DMS153 treated with DMSO at 0.1 percent for 48 hours (cell line): Measurements from ENCODE around the gene DIS3L2.
"Not testable (repeated sequence)": the region's sequence is repeated elsewhere in the genome, so short reads cannot be mapped to it uniquely, and the experiment has no call there.

Experiments
- DNase-seq: peaks from one replicate; lab custom pipeline; 2025; ENCODE audit not compliant: unreplicated experiment; lab: John Stamatoyannopoulos, UW

DIS3L2 gene

DNA sequence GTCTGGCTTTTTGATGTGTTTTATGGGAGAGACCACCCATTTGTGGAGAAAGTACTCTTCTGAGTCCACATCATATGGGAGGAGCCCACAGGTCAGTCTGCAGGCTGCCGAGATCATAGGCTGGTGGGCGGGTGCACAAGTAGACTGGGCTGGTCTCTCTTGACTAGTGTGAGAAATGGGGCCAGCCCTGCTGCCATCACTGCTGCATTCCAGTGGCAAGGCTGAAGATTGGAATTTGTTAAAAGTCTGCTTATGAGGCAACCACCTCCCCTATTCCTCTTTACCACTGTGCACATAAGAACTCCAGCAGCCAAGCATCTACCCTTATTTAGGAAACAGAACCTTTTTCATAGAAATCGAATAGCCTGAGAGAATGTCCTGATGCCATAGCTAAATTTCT is 200.7 kb downstream of the DIS3L2 start:
- no peak for DNase-seq

DNA sequence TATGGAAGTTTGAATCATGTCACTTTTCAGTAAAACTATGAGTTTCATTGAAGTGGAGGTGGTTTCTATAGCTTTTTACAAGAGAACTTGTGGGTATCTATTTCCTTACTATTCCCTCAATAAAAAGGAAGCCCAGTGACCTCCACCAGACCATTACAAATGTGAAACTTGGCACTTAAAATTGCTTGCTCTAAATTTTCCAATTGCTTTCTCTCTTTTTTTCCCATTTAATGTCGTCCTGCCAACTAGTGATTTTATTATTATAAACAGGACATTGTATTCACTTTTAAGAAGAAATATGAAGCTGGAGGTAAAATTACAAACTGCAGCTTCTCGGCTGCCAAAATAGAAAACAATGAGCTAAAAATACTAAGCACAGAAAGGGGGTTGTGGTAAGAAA is 208.9 kb downstream of the DIS3L2 start:
- DNase-seq, result no peak

DNA sequence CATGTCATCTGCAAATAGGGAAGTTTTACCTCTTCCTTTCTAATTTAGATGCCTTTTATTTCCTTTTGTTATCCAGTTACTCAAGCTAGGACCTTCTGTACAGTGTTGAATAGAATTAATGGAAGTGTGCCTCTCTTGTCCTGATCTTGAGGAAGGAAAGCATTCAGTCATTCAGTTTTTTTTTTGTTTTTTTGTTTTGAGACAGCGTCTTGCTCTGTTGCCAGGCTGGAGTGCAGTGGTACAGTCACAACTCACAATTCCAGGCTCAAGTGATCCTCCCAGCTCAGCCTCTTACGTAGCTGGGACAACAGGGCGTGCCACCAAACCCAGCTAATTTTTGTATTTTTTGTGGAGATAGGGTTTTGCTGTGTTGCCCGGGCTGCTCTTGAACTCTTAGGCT is 213.1 kb downstream of the DIS3L2 start:
- no peak for DNase-seq

DNA sequence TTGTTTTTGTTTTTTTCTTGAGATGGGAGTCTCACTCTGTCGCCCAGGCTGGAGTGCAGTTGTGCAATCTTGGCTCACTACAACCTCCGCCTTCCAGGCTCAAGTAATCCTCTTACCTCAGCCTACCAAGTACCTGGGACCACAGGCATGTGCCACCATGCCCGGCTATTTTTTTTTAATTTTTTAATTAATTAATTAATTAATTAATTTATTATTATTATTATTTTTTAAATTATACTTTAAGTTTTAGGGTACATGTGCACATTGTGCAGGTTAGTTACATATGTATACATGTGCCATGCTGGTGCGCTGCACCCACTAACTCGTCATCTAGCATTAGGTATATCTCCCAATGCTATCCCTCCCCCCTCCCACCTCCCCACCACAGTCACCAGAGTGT is 215.1 kb downstream of the DIS3L2 start:
- not testable (repeated sequence) for DNase-seq

DNA sequence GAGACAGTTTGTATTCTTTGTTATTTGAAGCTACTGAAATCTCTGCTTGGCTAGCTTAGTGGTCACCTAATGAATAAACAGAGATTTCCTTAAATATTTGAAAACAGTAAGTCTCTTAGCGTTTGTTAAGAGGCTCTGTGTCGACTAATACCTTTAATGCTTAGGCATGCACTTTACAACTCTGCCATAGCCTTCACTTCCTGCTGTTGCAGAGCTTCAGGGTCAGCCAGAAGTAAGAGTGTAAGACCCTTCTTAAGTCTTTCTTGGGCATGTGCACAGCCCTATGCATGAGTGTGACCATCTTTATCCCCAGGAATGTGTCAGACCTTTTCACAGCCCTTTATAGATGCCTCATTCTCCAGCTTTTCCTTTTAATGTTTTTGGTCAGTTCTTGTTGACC is 221.8 kb downstream of the DIS3L2 start:
- DNase-seq, result no peak

DNA sequence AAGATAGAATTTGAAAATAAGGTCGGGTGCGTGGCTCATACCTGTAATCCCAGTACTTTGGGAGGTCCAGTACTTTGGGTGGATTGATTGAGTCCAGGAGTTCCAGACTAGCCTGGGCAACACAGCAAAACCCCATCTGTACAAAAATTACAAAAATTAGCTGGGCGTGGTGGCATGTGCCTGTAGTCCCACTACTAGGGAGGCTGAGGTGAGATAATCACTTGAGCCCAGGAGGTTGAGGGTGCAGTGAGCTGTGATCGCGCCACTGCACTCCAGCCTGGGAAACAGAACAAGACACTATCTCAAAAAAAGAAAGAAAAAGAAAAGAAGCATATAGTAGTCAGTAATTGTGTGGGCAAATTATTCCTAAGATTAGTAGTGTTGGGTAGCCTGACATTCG is 222.8 kb downstream of the DIS3L2 start:
- no peak for DNase-seq

DNA sequence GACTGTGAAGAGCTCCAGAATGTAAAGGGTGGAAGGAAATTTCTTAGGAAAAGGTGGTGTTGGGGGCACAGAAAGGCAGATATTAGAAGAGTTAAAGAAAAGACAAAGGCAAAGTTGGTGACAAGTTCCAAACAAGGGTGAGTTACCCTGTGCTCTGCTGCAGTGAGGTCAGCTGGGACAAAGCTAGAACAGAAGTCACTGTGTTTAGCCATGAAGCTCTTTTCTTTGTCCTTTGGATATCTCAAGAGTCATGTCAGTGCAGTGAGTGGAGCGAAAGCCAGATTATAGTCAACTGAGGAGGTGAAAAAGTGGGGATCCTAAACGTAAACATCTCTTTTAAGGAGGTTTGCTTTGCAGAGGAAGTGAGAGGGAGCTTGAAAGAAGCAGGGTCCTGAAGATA is 229.3 kb downstream of the DIS3L2 start:
- DNase-seq, result no peak

DNA sequence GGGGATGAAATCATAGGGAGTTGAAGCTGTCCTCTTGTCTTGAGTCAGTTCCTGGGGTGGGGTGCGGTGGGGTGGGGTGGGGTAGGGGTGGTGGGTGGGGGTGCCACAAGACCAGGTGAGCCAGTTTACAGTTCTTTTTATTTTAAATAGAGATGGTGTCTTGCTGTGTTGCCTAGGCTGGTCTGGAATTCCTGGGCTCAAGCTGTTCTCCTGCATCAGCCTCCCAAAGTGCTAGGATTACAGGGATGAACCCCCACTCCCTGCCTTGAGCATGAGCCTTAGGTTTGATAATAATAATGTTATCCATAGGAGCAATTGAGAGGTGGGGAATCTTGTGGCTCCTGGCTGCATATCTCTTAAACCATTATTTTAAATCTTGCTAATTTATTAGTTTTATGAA is 234.0 kb downstream of the DIS3L2 start:
- DNase-seq, result no peak

DNA sequence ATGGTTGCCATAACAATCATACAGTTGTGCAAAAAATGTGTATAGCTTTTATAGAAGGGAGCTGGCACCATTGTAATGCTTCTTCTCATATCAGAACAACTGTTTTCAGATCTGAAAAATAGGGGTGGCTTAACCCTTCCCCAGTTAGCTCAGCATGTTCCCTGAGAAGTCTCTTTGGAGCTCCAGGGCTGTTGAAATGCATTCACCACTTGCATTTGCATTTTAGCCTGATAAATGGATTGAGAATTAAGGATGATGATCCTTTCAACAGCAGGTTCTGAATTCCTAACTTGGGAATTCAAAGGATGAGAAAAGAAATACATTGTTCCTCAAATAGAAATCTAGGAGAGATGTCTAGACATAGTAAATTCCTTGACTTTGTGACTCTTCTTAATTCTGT is 235.3 kb downstream of the DIS3L2 start:
- DNase-seq, result no peak

DNA sequence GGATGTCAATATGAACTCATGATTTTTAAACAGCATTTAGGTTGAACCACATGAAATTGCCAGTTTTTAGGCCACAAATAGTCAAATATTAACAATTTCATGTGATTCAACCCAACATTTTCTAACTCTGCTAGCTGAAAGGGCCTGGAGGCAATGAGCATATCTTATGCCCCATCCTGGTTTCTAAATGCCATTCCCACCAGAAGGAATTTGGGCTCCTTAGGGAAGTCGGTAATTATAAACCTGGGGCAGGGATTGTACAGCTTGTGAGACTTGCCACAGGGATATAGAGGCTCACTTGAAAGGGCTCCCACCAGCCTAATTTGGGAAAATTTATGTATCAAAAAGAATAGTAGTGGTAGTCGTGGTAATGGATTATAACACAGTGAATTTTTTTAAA is 238.7 kb downstream of the DIS3L2 start:
- DNase-seq, result no peak

DNA sequence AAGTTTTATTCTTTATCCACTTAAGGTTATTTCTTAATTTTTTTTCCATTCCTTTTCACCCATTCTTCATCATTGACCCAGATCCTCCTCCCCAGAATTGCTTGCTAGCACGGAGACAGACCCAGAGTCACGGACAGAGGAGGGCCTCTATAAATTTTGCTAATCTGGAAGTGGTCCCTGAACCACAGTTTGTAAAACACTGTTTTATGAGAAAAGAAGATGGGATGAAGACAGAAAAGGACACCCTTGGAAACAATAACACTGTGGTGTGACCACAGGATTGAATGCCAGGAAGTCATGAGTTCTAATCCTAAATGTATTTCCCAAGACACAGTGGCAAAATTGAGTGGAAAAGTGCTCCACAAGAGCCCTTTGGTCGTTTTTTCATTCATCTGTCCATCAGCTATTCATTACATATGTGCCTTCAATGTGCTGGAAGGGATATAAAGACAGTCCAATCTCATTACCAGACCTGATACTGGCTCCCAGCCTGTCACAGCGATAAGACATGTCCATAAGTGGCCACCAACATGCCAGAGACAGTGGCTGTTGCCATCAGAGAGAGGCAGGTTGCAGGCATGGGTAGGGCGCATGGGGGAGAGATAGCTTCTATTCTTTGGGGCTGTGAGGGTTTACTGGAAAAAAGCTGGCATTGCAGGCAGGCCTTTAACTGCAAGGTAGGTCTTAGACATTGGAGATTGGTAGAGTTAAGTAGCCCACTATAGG is 241.8 kb downstream of the DIS3L2 start:
- DNase-seq, result no peak

DNA sequence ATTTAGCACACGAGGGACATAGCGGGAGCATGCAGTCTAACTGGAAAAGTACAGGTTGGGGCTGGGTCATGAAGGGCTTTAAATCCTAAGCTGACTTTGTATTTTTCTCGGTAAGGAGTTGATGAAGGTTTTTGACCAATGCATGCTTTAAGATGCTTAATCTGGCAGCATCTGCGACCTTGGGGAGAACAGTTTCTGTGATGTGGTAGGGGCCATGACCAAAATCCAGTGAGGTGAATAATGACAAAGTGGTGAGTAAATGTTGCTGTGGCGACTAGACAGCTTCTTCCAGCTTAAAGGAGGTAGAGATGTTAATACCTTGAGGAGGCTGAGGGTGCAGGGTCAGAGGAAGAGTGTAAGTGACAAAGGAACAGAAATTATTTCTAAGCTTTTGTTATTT is 242.4 kb downstream of the DIS3L2 start:
- DNase-seq, result no peak

DNA sequence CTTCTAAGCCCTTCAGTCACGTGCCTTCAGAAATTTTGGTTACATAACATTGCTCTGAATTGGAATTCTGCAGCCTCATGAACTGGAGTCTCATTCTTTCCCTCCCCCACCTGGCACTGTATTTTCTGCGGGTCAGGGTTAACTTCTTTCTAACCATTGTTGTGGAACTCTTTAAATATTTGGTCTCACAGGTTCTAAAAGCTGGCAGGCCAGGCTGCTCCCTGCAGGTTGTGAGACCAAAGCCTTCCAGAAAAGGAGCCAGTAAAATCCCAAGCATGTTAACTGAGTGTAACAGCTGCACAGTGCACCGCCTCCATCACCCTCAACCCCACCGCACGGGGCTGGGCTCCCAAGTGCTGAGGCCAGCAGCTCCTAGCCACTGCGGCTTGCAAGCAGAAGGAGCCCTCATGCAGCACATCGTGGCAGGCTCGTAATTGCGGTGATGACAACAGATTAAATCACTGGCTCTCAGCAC is 243.0 kb downstream of the DIS3L2 start:
- no peak for DNase-seq

DNA sequence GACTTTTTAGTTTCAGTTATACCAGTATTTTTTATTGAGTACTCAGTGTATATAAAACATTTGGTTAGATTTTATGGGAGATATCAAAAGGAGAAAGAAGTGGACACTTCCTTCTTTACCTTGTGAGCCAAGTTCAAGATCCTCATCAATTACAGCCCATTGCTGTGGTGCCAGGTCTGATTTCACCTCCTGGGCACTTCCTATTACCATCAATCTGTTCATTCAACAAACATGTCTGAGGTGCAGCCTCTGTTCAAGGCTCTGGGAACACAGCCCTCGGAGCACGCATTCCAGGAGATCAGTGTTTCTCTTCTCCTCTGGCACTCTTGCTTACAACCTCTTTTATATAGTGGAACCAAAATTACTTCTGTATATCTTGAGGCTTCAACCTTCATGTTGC is 245.7 kb downstream of the DIS3L2 start:
- DNase-seq, result no peak

DNA sequence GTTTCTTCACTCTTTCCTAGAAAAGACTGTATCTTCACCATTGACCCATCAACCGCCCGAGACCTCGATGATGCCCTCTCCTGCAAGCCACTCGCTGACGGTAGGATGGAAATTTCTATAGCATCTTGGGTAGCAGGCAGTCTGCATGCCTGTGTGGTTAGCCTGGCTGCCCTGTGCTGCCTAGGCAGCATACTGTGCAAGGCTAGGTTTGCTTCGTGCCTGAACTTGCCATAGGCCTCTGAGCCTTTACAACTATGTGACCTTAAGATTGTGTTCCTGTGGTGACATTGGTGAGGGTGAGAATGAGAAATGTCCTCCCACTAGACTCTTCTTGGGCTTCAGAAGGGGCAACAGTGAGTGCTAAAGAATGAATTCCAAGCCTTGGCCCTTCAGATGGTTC is 248.8 kb downstream of the DIS3L2 start:
- DNase-seq, result no peak

DNA sequence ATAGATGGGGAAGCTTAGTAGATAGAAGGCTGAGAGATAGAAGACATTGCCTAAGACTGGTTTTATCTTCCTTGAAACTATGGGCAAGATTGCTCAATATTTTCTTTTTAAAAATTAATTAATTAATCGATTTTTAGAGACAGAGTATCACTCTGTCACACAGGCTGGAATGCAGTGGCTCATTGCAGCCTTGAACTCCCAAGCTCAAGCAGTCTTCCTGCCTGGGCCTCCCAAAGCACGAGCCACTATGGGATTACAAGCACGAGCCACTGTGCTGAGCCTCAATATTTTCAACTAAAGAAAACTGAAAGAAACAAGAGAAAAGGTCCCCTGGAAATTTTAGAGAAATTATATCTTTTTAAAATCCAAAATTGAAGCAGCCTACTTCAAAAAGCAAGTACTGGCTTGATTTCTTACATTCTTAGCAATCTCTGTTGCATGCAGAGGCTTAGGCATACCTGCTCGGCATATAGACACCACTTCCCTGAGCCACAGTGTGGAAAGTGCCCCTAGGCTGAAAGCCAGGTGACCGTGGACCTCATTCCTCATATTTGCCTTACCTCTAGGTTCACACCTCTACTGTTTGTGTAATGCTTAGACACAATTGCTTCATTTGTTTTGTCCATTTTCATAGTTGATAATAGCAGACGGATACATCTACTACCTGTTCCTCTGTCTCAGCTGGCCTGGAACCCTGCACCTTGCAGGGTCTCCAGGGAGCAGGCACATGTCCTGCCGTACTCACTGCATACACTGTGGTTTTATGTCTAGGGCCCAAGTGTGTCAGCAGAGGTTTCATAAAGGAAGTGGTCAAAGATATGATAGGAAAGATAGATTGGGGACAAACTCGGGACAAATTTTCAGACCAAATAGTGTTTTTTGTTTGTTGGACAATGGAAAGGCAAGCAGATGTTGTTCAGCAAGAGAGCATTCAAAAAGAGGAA is 250.5 kb downstream of the DIS3L2 start:
- DNase-seq, result no peak

DNA sequence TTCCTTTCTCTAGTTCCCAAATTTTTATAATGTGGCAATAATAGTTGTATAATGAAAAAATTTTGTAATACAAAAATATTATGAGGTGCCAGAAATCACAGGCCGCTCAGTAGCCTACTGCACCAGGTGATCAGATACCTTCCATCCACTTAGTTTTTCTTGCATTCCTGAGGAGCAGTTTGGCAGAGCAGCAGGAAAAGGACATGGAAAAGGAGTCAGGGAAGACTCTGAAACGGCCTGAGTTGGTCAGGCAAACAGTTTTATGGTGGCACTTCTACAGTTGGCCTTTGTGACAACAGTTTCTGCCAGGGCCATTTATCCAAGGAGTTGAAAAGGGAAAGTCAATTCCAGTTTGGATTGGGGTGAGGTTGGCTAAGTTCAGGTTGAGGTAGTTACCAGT is 251.7 kb downstream of the DIS3L2 start:
- DNase-seq, result no peak

DNA sequence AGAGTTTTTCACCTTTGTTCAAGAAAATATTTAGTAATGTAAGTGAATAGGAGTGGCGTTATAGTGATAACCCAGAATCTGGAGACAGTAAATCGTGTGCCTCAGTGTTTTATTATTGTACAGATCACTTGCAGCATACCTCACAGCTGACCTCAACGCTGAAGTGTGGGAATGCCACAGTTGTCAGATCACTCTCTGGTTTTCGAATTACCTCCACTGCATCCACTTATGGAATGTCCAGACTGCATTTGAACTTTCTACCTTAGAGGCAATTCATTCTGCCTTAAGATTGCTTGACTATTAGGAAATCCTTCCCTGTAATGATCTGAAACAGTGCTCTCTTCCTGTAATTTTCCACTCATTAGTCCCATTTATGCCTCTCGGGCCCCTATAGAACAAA is 252.5 kb downstream of the DIS3L2 start:
- DNase-seq, result no peak

DNA sequence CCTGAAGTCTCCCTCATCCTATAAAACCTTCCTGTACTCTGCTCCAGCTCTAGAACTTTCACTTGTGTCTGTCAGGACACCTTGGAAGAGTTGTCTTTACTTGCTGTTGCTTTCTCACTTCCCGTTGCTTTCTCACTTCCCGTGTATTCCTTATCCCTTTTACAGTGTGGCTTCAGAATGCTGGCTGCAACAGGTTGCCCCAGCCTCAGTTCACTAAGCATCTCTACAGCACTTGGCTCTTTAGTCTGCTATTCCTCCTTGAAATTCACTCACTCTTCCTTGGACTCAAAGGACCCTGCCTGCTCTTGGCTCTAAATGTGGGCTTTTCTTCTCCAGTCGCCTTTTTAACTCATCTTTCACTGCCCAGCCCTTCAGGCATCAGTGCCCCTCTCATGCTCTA is 254.5 kb downstream of the DIS3L2 start:
- DNase-seq, result no peak

DNA sequence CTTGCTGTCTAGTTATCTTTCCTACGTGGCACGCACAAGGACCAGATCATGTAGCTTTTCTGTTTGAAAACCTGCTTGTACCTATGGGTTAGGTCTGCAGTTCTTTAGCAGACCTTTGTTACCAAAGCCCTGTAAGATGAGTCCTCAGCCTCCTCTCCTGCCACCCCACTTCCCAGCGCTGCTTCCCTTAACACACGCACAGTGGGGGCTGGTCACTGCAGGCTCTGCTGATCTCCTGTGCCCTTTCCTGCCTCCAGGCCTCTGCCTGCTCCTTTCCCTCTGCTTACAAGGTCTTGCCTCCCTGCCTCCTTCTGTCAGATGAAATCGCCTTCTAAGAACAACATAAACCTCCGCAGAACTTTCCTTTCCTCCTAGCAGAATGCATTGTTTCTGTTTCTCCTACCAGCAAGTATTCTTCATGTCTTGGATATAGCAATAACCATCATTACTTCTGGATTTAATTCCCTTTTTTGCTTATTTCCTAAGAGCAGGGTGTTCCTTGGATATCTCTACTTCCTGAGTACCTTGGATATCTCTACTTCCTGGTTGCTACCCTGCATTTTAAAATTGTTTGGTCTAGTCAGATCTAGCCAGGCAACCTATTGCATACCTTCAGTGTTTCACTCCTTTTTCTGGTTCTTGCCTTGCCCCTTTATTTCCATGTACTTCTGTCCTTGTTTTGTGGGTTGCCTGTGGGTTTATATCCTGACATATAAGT is 257.4 kb downstream of the DIS3L2 start:
- DNase-seq, result no peak

DNA sequence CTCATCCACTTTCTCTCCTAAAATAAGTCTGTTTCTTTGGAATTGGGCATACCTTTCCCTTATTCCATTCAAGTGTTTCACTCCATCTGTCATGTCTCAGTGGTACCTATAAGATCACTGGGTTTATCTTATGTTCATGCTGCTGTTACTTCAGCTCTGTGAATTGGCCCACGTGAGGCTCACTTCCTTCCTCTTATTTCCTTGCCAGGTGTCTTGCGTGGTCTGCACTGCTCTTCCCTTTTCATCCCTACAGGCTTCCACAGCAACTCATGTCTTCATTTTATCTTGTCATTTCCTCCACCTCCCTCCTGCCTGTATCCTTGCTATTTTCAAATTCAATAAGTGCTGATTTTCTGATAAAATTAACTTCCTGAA is 258.0 kb downstream of the DIS3L2 start:
- no peak for DNase-seq

DNA sequence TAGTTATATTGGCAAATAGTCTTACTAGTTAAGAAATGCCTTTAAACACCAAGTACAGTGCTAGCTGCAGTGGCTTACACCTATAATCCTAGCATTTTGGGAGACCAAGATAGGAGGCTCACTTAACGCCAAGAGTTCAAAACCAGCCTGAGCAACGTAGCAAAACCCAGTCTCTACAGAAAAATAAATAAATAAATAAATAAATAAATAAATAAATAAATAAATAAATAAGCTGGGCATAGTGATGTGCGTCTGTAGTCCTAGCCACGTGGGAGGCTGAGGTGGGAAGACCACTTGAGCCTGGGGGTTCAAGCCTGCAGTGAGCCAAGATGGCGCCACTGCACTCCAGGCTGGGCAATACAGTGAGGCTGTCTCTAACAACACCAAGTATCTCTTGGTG is 258.4 kb downstream of the DIS3L2 start:
- no peak for DNase-seq
